ENCODE measurements around the gene RASAL1.

Gene RASAL1

DNA sequence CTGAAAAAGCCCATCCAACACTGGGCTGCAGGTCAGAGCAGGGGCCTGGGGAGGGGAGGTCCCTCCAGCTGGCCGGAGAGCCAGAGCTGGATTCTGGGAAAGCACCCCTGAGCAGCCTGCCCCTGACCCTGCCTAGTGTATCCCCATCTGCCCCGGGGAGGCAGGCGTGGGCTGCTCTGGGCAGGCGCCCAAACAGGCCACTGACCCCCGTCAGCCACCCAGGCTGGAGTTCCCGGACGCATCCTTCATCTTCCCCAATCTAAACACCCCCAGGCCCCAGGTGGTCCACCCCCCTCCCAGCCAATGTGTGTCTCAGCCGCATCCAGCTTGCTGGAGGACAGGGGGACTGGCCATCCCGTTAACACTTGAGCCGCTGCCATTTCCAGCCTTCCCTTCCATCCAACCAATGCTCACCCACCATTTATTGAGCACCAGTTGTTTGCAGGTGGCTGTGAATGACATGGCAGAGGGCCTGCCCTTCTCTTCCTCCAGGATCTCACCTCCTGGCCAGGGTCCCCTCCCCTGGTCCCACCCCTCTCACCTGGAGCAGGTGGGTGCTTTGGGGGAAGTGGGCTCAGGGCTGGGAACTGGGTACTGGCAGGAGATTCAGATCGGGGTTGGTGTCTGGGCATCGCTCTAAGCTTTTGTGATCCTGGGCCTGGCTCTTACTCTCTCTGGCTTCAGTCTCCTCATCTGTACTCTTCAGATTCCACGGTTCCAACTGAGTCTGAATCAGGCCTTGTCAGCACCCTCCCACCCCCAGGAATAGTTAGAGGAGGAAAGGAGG, 79.8 kb downstream of the RASAL1 start:
- DNase-seq, result no peak

DNA sequence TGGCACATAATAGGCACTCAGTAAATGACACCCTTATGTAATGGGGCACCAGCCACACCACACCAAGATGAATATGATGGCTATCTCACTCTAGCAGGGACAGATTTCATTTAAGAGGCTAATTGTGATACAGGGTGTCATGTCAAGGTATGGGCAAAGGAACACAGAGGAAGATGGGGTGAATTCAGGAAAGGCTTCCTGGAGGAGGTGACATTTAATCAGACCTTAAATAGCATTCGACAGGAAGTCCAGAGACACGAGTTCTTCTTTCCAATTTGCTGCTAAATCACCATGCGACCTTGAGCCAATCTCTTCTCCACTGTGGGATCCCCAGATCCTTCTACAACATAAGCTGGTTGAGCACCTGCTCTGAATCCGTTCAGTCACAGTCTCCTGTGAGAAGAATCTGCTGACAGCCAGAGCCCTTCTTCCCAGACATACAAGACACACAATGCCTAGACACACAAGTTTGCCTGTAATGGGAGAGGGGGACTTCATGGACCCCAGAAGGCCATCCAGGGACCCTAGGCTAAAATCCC, 80.5 kb downstream of the RASAL1 start:
- no peak for DNase-seq

DNA sequence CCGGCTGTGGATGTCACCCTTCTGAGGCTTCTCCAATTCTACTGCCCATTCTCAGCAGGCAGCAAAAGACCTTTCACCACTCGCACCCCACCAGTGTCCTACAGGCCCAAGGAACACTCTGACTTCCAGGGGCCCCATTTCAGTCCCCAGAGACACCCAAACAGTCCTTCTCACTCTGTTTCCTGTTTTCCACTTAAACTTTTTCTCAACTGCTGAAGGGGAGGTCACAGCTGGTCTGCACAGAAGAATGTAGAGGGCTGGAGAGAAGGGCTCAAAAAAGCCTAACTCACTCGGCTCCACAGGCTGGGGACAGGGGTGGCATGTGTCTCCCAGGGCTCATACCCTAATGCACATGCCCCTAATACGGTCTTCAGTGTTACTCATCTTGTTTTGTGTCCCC, 83.2 kb downstream of the RASAL1 start:
- DNase-seq, result no peak

GRCh38 chr12:113051759-113052158, 83.8 kb downstream of the RASAL1 start:
- DNase-seq, result no peak

DNA sequence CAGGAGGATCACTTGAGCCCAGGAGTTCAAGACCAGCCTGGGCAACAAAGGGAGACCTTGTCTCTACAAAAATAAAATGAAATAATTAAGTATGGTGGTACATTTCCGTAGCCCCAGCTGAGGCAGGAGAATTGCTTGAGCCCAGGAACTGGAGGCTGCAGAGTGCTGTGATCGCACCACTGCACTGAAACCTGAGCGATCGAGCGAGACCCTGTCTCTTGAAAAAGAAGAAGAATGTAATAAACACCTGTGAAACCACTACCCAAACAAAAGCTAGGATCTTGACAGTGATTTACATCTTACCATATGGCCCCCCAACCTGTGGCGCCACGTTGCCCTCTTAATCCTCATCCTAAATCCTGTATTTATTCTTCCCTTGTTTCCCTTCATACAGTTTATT, 84.8 kb downstream of the RASAL1 start:
- DNase-seq, result no peak

GRCh38 chr12:113049976-113050742, 85.4 kb downstream of the RASAL1 start:
- no peak for DNase-seq
